ENCODE data around the gene PTDSS2. TPM values are rescaled to one million over a fixed set of nuclear protein-coding genes. Genes with fewer than 3 reads are reported as not detected.
"Not testable (repeated sequence)": the region's sequence is repeated elsewhere in the genome, so short reads cannot be mapped to it uniquely, and the experiment has no call there.

The PTDSS2 gene
- polyA plus RNA-seq, 3 donors = 9.3 to 18.3 (median 12.4) TPM

- intact Hi-C loops (cut with micrococcal nuclease) = no loop called here
- H3K36me3 Mint-ChIP-seq = no peaks in the 10 kb centered on the region
These were observed 16.4 kb upstream of the PTDSS2 start for GRCh38 chr11:433641-434040.

GRCh38 chr11:434496-434895 lies 15.6 kb upstream of the PTDSS2 start:
- Histone ChIP-seq H3K27ac (ENCODE audit: low read depth in 1 of 2, low read length in 2 of 2) (no peak overlapping the region), H3K4me2 (replicated peaks; ENCODE audit: extremely low read depth, low read length, poor library complexity, severe bottlenecking) (no peak overlapping the region), H3K9me3 (replicated peaks in 1 of 2; ENCODE audit: control insufficient read depth in 1 of 2, insufficient read depth in 1 of 2, low read length in 2 of 2) (no peaks in the 10 kb centered on the region), H3K4me3 (replicated peaks in 1 of 3; ENCODE audit: low read depth in 2 of 3, low read length in 3 of 3) (no peak overlapping the region), H3K4me1 (ENCODE audit: control insufficient read depth in 1 of 2, insufficient read depth in 2 of 2, low read length in 2 of 2) (no peaks in the 10 kb centered on the region), H3K79me2 (ENCODE audit: insufficient read depth, low read length) (no peaks in the 10 kb centered on the region), H3K9ac (ENCODE audit: insufficient read depth, low read length, poor library complexity, severe bottlenecking) (no peak overlapping the region), H3K36me3 (replicated peaks in 1 of 2; ENCODE audit: control insufficient read depth in 1 of 2, insufficient read depth in 2 of 2, low read length in 2 of 2) (no peaks in the 10 kb centered on the region), H2AFZ (ENCODE audit: insufficient read depth, low read depth, low read length, poor library complexity, severe bottlenecking) (no peak overlapping the region), H4K20me1 (ENCODE audit: insufficient read depth, low read length) (no peaks in the 10 kb centered on the region), H3K27me3 (ENCODE audit: control insufficient read depth in 2 of 2, insufficient read depth in 2 of 2, low read length in 2 of 2) (no peaks in the 10 kb centered on the region)
- 97% methylated on average over 16 of the region's 16 CpGs for WGBS (ENCODE audit: insufficient coverage)
- no peak for TF ChIP-seq CTCF (IDR thresholded peaks at IDR 0.05)
- intact Hi-C loops (cut with micrococcal nuclease) = no loop called here
- H3K27ac Mint-ChIP-seq = peak overlapping the region in 1 of 7 donors; percentile 0
- no peak overlapping the region for H3K4me3 Mint-ChIP-seq
- peaks cover 2 to 4% (median 3%) of the 10 kb centered on the region in 3 donors for H3K27me3 Mint-ChIP-seq (ENCODE audit: low read depth in 3 of 3)
- no peaks in the 10 kb centered on the region for H3K36me3 Mint-ChIP-seq
- no peak for DNase-seq
- no peaks in the 10 kb centered on the region for H3K4me1 Mint-ChIP-seq
- H3K9me3 Mint-ChIP-seq = peaks cover 0 to 5% (median 1%) of the 10 kb centered on the region in 7 donors

More at GRCh38 chr11:433641-434040, 16.4 kb upstream of the PTDSS2 start:
- Mint-ChIP-seq H3K4me1 (no peaks in the 10 kb centered on the region), H3K4me3 (no peak overlapping the region), H3K27me3 (ENCODE audit: low read depth in 3 of 3) (peaks cover 3 to 6% (median 6%) of the 10 kb centered on the region in 3 donors), H3K27ac (no peak overlapping the region), H3K9me3 (peaks cover 0 to 9% (median 1%) of the 10 kb centered on the region in 7 donors)
- no peak overlapping the region for H2AFZ ChIP-seq (ENCODE audit: insufficient read depth, low read depth, low read length, poor library complexity, severe bottlenecking)
- no peaks in the 10 kb centered on the region for H3K36me3 ChIP-seq (replicated peaks in 1 of 2; ENCODE audit: control insufficient read depth in 1 of 2, insufficient read depth in 2 of 2, low read length in 2 of 2)
- no peak for TF ChIP-seq CTCF (IDR thresholded peaks at IDR 0.05)
- H3K27ac ChIP-seq (ENCODE audit: low read depth in 1 of 2, low read length in 2 of 2) = no peak overlapping the region
- H3K4me3 ChIP-seq (replicated peaks in 1 of 3; ENCODE audit: low read depth in 2 of 3, low read length in 3 of 3) = no peak overlapping the region
- H3K79me2 ChIP-seq (ENCODE audit: insufficient read depth, low read length) = no peaks in the 10 kb centered on the region
- no peaks in the 10 kb centered on the region for H3K27me3 ChIP-seq (ENCODE audit: control insufficient read depth in 2 of 2, insufficient read depth in 2 of 2, low read length in 2 of 2)
- no peaks in the 10 kb centered on the region for H4K20me1 ChIP-seq (ENCODE audit: insufficient read depth, low read length)
- WGBS (ENCODE audit: insufficient coverage) = 97% methylated on average over 20 of the region's 20 CpGs
- H3K9me3 ChIP-seq (replicated peaks in 1 of 2; ENCODE audit: control insufficient read depth in 1 of 2, insufficient read depth in 1 of 2, low read length in 2 of 2) = no peaks in the 10 kb centered on the region
- DNase-seq = no peak
- H3K4me2 ChIP-seq (replicated peaks; ENCODE audit: extremely low read depth, low read length, poor library complexity, severe bottlenecking) = no peak overlapping the region
- no peak overlapping the region for H3K9ac ChIP-seq (ENCODE audit: insufficient read depth, low read length, poor library complexity, severe bottlenecking)
- no peaks in the 10 kb centered on the region for H3K4me1 ChIP-seq (ENCODE audit: control insufficient read depth in 1 of 2, insufficient read depth in 2 of 2, low read length in 2 of 2)

GRCh38 chr11:434999-435740 lies 14.9 kb upstream of the PTDSS2 start:
- H3K4me1 ChIP-seq (ENCODE audit: control insufficient read depth in 1 of 2, insufficient read depth in 2 of 2, low read length in 2 of 2); H3K27me3 Mint-ChIP-seq (ENCODE audit: low read depth in 3 of 3); H3K36me3 Mint-ChIP-seq; H3K27ac ChIP-seq (ENCODE audit: low read depth in 1 of 2, low read length in 2 of 2); H3K27me3 ChIP-seq (ENCODE audit: control insufficient read depth in 2 of 2, insufficient read depth in 2 of 2, low read length in 2 of 2); H4K20me1 ChIP-seq (ENCODE audit: insufficient read depth, low read length); intact Hi-C loops (cut with micrococcal nuclease); H3K79me2 ChIP-seq (ENCODE audit: insufficient read depth, low read length); H3K4me2 ChIP-seq (replicated peaks; ENCODE audit: extremely low read depth, low read length, poor library complexity, severe bottlenecking); H3K9me3 ChIP-seq (replicated peaks in 1 of 2; ENCODE audit: control insufficient read depth in 1 of 2, insufficient read depth in 1 of 2, low read length in 2 of 2); DNase-seq; H3K9me3 Mint-ChIP-seq; H3K4me3 Mint-ChIP-seq; H3K4me3 ChIP-seq (replicated peaks in 1 of 3; ENCODE audit: low read depth in 2 of 3, low read length in 3 of 3); H2AFZ ChIP-seq (ENCODE audit: insufficient read depth, low read depth, low read length, poor library complexity, severe bottlenecking); H3K4me1 Mint-ChIP-seq; H3K9ac ChIP-seq (ENCODE audit: insufficient read depth, low read length, poor library complexity, severe bottlenecking); H3K36me3 ChIP-seq (replicated peaks in 1 of 2; ENCODE audit: control insufficient read depth in 1 of 2, insufficient read depth in 2 of 2, low read length in 2 of 2): not testable (repeated sequence)
- no CpG with 5 or more reads among the region's 1 CpG for WGBS (ENCODE audit: insufficient coverage)
- H3K27ac Mint-ChIP-seq = peak overlapping the region in 1 of 7 donors; percentile 0

Data from CD14-positive monocyte (primary cell).